HUES48 (cell line): Measurements from ENCODE around the gene ZMYM1.
"Not testable (repeated sequence)": the region's sequence is repeated elsewhere in the genome, so short reads cannot be mapped to it uniquely, and the experiment has no call there.

Experiments
- H3K27ac ChIP-seq: one replicate; pipeline ENCODE4 v1.7.0; 2013; ENCODE audit warnings: low read depth, low read length, inconsistent platforms
- H3K27me3 ChIP-seq: 2 replicates; pipeline ENCODE4 v1.6.1; 2013; ENCODE audit warnings: mild to moderate bottlenecking, low read length; ENCODE audit not compliant: control insufficient read depth, insufficient read depth
- H3K36me3 ChIP-seq: 2 replicates; pipeline ENCODE4 v1.6.1; 2013; ENCODE audit warnings: low read length; ENCODE audit not compliant: control insufficient read depth, insufficient read depth
- H3K4me1 ChIP-seq: 2 replicates; pipeline ENCODE4 v1.6.1; 2013; ENCODE audit warnings: mild to moderate bottlenecking, low read length; ENCODE audit not compliant: control insufficient read depth, insufficient read depth
- H3K4me3 ChIP-seq: 2 replicates; pipeline ENCODE4 v1.5.1; 2013; ENCODE audit warnings: mild to moderate bottlenecking, low read depth, low read length
- H3K9ac ChIP-seq: 2 replicates; pipeline ENCODE4 v1.6.1; 2013; ENCODE audit warnings: mild to moderate bottlenecking, low read depth, low read length, moderate library complexity
- H3K9me3 ChIP-seq: 2 replicates; pipeline ENCODE4 v1.6.1; 2013; ENCODE audit warnings: low read length; ENCODE audit not compliant: control insufficient read depth, insufficient read depth

The ZMYM1 gene

GRCh38 chr1:35076426-35076825 lies 2.8 kb upstream of the ZMYM1 start:
- not testable (repeated sequence) for H3K27me3 ChIP-seq, H3K27ac ChIP-seq, H3K9me3 ChIP-seq, H3K4me3 ChIP-seq, H3K9ac ChIP-seq
- Histone ChIP-seq H3K36me3 (peaks cover 10% of the 10 kb centered on the region), H3K4me1 (peaks cover 26% of the 10 kb centered on the region)

- H3K9ac ChIP-seq = peak overlapping the region; percentile 89; the same call in 1 of the 2 replicates
- H3K4me3 ChIP-seq = peak overlapping the region; percentile 90
- peaks cover 28% of the 10 kb centered on the region for H3K36me3 ChIP-seq
- H3K9me3 ChIP-seq = no peaks in the 10 kb centered on the region
- no peak overlapping the region for H3K27ac ChIP-seq
- no peaks in the 10 kb centered on the region for H3K27me3 ChIP-seq
- peaks cover 27% of the 10 kb centered on the region for H3K4me1 ChIP-seq
These were observed 1.1 kb downstream of the ZMYM1 start for GRCh38 chr1:35080171-35080854.

GRCh38 chr1:35085421-35085820 lies 6.2 kb downstream of the ZMYM1 start:
- peaks cover 5% of the 10 kb centered on the region; the same call in 1 of the 2 replicates for H3K4me1 ChIP-seq
- no peaks in the 10 kb centered on the region for H3K27me3 ChIP-seq
- peaks cover 28% of the 10 kb centered on the region for H3K36me3 ChIP-seq
- H3K27ac ChIP-seq = no peak overlapping the region
- H3K9ac ChIP-seq = no peak overlapping the region
- no peaks in the 10 kb centered on the region for H3K9me3 ChIP-seq
- no peak overlapping the region for H3K4me3 ChIP-seq

- Histone ChIP-seq H3K4me1 (no peaks in the 10 kb centered on the region), H3K27me3 (no peaks in the 10 kb centered on the region), H3K36me3 (peaks cover 95% of the 10 kb centered on the region), H3K4me3 (no peak overlapping the region), H3K9me3 (no peaks in the 10 kb centered on the region), H3K27ac (no peak overlapping the region), H3K9ac (no peak overlapping the region)
These were observed 18.0 kb downstream of the ZMYM1 start for GRCh38 chr1:35097224-35097623.

GRCh38 chr1:35111106-35111505 lies 31.9 kb downstream of the ZMYM1 start:
- H3K9me3 ChIP-seq = no peaks in the 10 kb centered on the region
- H3K27ac ChIP-seq = no peak overlapping the region
- peaks cover 68% of the 10 kb centered on the region for H3K36me3 ChIP-seq
- H3K9ac ChIP-seq = no peak overlapping the region
- H3K27me3 ChIP-seq = no peaks in the 10 kb centered on the region
- H3K4me1 ChIP-seq = no peaks in the 10 kb centered on the region
- H3K4me3 ChIP-seq = no peak overlapping the region

- Histone ChIP-seq H3K27ac (no peak overlapping the region), H3K4me1 (no peaks in the 10 kb centered on the region), H3K27me3 (no peaks in the 10 kb centered on the region), H3K4me3 (no peak overlapping the region), H3K36me3 (peaks cover 68% of the 10 kb centered on the region), H3K9me3 (no peaks in the 10 kb centered on the region), H3K9ac (no peak overlapping the region)
These were observed 33.5 kb downstream of the ZMYM1 start for GRCh38 chr1:35112668-35113067.

GRCh38 chr1:35115459-35116383 lies 36.5 kb downstream of the ZMYM1 start:
- Histone ChIP-seq H3K27me3 (no peaks in the 10 kb centered on the region), H3K9me3 (no peaks in the 10 kb centered on the region), H3K4me1 (no peaks in the 10 kb centered on the region), H3K36me3 (peaks cover 51% of the 10 kb centered on the region), H3K27ac (no peak overlapping the region), H3K9ac (no peak overlapping the region), H3K4me3 (no peak overlapping the region)

GRCh38 chr1:35120458-35121133 lies 41.4 kb downstream of the ZMYM1 start:
- peaks cover 6% of the 10 kb centered on the region; the same call in 1 of the 2 replicates for H3K36me3 ChIP-seq
- H3K4me3 ChIP-seq = no peak overlapping the region
- no peaks in the 10 kb centered on the region for H3K27me3 ChIP-seq
- H3K27ac ChIP-seq = no peak overlapping the region
- no peak overlapping the region for H3K9ac ChIP-seq
- H3K9me3 ChIP-seq = no peaks in the 10 kb centered on the region
- H3K4me1 ChIP-seq = no peaks in the 10 kb centered on the region

- Histone ChIP-seq H3K9me3 (peaks cover 3% of the 10 kb centered on the region; the same call in 1 of the 2 replicates), H3K9ac (no peak overlapping the region), H3K36me3 (no peaks in the 10 kb centered on the region), H3K4me1 (no peaks in the 10 kb centered on the region), H3K4me3 (no peak overlapping the region), H3K27ac (no peak overlapping the region), H3K27me3 (no peaks in the 10 kb centered on the region)
These were observed 43.1 kb downstream of the ZMYM1 start for GRCh38 chr1:35122311-35122710.

- Histone ChIP-seq H3K27me3 (no peaks in the 10 kb centered on the region), H3K4me1 (no peaks in the 10 kb centered on the region), H3K9me3 (peaks cover 16% of the 10 kb centered on the region), H3K36me3 (no peaks in the 10 kb centered on the region), H3K9ac (no peak overlapping the region), H3K4me3 (no peak overlapping the region), H3K27ac (no peak overlapping the region)
These were observed 47.4 kb downstream of the ZMYM1 start for GRCh38 chr1:35126546-35126945.
